HG02938 (cell line): Measurements from ENCODE around the gene LRFN4.

ENCODE experiments used
- ATAC-seq: cut with Tn5 transposase; IDR thresholded peaks from one replicate; pipeline ENCODE4 v1.9.1; 2021; ENCODE audit warnings: mild to moderate bottlenecking, moderate library complexity; ENCODE audit not compliant: unreplicated experiment

Gene LRFN4

GRCh38 chr11:66887526-66887925 is 30.7 kb downstream of the LRFN4 start:
- ATAC-seq: no peak

- ATAC-seq: no peak
Observed at GRCh38 chr11:66888282-66888681, 31.4 kb downstream of the LRFN4 start.

- ATAC-seq: no peak
Observed at GRCh38 chr11:66889960-66890359, 33.1 kb downstream of the LRFN4 start.

GRCh38 chr11:66891851-66892660 is 35.2 kb downstream of the LRFN4 start:
- ATAC-seq: peak; percentile 73

- ATAC-seq: no peak
Observed at GRCh38 chr11:66892911-66893310, 36.0 kb downstream of the LRFN4 start.

GRCh38 chr11:66894141-66894540 is 37.3 kb downstream of the LRFN4 start:
- ATAC-seq: no peak

GRCh38 chr11:66901964-66902390 is 45.1 kb downstream of the LRFN4 start:
- ATAC-seq: no peak

- ATAC-seq: no peak
Observed at GRCh38 chr11:66902486-66903177, 45.8 kb downstream of the LRFN4 start.

GRCh38 chr11:66904055-66904454 is 47.2 kb downstream of the LRFN4 start:
- ATAC-seq: no peak

- no peak for ATAC-seq
Observed at GRCh38 chr11:66904561-66904960, 47.7 kb downstream of the LRFN4 start.

- ATAC-seq: no peak
Observed at GRCh38 chr11:66904981-66905521, 48.2 kb downstream of the LRFN4 start.

GRCh38 chr11:66905631-66906030 is 48.8 kb downstream of the LRFN4 start:
- no peak for ATAC-seq

GRCh38 chr11:66906061-66906733 is 49.3 kb downstream of the LRFN4 start:
- no peak for ATAC-seq

GRCh38 chr11:66907751-66908630 is 51.1 kb downstream of the LRFN4 start:
- no peak for ATAC-seq

GRCh38 chr11:66909181-66909580 is 52.3 kb downstream of the LRFN4 start:
- ATAC-seq: no peak

GRCh38 chr11:66910016-66910415 is 53.2 kb downstream of the LRFN4 start:
- ATAC-seq: no peak
